ENCODE measurements around the gene RBFOX1.

GRCh38 chr16:7351610-7352510 is 19.2 kb downstream of the RBFOX1 start:
- no peak for TF ChIP-seq CTCF (IDR thresholded peaks at IDR 0.05)
- no peak for TF ChIP-seq POLR2A (IDR thresholded peaks at IDR 0.05)
- no peak for TF ChIP-seq EP300 (IDR thresholded peaks at IDR 0.05)
